Astrocyte of the spinal cord (primary cell): ENCODE measurements around the gene TNS4.

Source experiments
- DNase-seq: peaks from one replicate; pipeline ENCODE4 v3.0.0; 2011; ENCODE audit warnings: low read depth, low spot score
- H3K4me3 ChIP-seq: 2 replicates; pipeline ENCODE4 v1.5.1; 2011; ENCODE audit warnings: low read depth, mild to moderate bottlenecking, low read length, moderate library complexity
- CTCF ChIP-seq: IDR thresholded peaks from 2 replicates; pipeline ENCODE4 v1.5.1; 2012; ENCODE audit warnings: low read depth, mild to moderate bottlenecking, low read length, inconsistent platforms
- in situ Hi-C: cut with HindIII; loops from 2 replicates; pipeline ENCODE4 v1.10.0; 2017; ENCODE audit warnings: low sequenced_read_pairs

Gene TNS4

GRCh38 chr17:40452921-40453378 lies 48.5 kb downstream of the TNS4 start:
- TF ChIP-seq CTCF: no peak
- in situ Hi-C loops: no loop called here
- no peak for DNase-seq
- H3K4me3 ChIP-seq: no peak overlapping the region

GRCh38 chr17:40452216-40452787 lies 49.1 kb downstream of the TNS4 start:
- peak; percentile 90 for DNase-seq
- no peak overlapping the region for H3K4me3 ChIP-seq
- no peak for TF ChIP-seq CTCF
- in situ Hi-C loops: no loop called here

GRCh38 chr17:40451420-40451819 lies 50.0 kb downstream of the TNS4 start:
- H3K4me3 ChIP-seq: no peak overlapping the region
- DNase-seq: peak; percentile 92
- in situ Hi-C loops: no loop called here
- TF ChIP-seq CTCF: no peak

- TF ChIP-seq CTCF: peak; percentile 58
- in situ Hi-C loops: no loop called here
- H3K4me3 ChIP-seq: no peak overlapping the region
- no peak for DNase-seq
Observed at GRCh38 chr17:40450175-40450574, 51.2 kb downstream of the TNS4 start.

- TF ChIP-seq CTCF: no peak
- H3K4me3 ChIP-seq: no peak overlapping the region
- in situ Hi-C loops: no loop called here
- DNase-seq: no peak
Observed at GRCh38 chr17:40448639-40449261, 52.7 kb downstream of the TNS4 start.

GRCh38 chr17:40448213-40448638 lies 53.2 kb downstream of the TNS4 start:
- peak overlapping the region; percentile 25 for H3K4me3 ChIP-seq
- no peak for TF ChIP-seq CTCF

More at GRCh38 chr17:40448213-40448638, 53.2 kb downstream of the TNS4 start:
- DNase-seq: no peak
- in situ Hi-C loops: no loop called here
